Measurements from ENCODE around the gene CELF4.

DNA sequence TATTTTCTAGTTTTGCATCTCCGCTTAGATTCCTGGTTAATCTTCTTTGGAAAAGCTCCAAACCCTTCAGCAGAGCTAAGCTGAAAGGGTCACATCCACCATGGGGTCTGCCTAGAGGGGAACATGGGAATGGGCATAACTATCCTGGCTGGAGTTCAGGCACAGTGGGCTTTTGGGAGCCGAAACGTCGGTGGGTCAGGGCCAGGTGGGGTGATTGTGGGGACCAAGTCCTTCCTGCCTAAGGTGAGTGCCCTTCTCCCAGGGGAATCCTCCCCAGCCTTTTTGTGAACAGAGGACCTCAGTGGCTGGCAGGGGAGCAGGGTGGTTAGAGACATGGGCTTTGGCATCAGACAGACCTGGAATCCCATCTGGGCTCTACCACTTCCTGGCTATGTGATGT, 60.3 kb downstream of the CELF4 start:
- TF ChIP-seq, protein P1, sequence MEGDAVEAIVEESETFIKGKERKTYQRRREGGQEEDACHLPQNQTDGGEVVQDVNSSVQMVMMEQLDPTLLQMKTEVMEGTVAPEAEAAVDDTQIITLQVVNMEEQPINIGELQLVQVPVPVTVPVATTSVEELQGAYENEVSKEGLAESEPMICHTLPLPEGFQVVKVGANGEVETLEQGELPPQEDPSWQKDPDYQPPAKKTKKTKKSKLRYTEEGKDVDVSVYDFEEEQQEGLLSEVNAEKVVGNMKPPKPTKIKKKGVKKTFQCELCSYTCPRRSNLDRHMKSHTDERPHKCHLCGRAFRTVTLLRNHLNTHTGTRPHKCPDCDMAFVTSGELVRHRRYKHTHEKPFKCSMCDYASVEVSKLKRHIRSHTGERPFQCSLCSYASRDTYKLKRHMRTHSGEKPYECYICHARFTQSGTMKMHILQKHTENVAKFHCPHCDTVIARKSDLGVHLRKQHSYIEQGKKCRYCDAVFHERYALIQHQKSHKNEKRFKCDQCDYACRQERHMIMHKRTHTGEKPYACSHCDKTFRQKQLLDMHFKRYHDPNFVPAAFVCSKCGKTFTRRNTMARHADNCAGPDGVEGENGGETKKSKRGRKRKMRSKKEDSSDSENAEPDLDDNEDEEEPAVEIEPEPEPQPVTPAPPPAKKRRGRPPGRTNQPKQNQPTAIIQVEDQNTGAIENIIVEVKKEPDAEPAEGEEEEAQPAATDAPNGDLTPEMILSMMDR (IDR thresholded peaks at IDR 0.05): no peak
- TF ChIP-seq EP300 (IDR thresholded peaks at IDR 0.05): no peak

Data from upper lobe of left lung (tissue), 4 donors.